SK-N-MC (cell line): ENCODE data around the gene NPY1R.

ENCODE experiments used
- DNase-seq: peaks from one replicate; pipeline ENCODE4 v3.0.0-alpha.2; 2011; ENCODE audit warnings: low read depth, low spot score
- H3K27ac ChIP-seq: fragments of 200-600 bp; sonication (generic); 2 replicates; pipeline ENCODE4 v1.5.1; 2016; ENCODE audit warnings: mixed run types
- H3K36me3 ChIP-seq: fragments of 200-600 bp; sonication (generic); 2 replicates; pipeline ENCODE4 v1.6.1; 2017; ENCODE audit warnings: antibody characterized with exemption, low read length, mixed read lengths; ENCODE audit not compliant: insufficient read depth
- H3K4me3 ChIP-seq: fragments of 200-600 bp; sonication (generic); 2 replicates; pipeline ENCODE4 v1.5.1; 2016
- H3K9ac ChIP-seq: fragments of 200-600 bp; sonication (generic); 2 replicates; pipeline ENCODE4 v1.8.0; 2017; ENCODE audit warnings: mixed run types, mixed read lengths; ENCODE audit not compliant: insufficient read length
- H3K9me3 ChIP-seq: fragments of 200-600 bp; sonication (generic); 2 replicates; pipeline ENCODE4 v1.6.1; 2017; ENCODE audit warnings: low read depth, mild to moderate bottlenecking, antibody characterized with exemption, low read length, moderate library complexity, mixed read lengths
- EZH2 ChIP-seq: fragments of 200-600 bp; sonication (generic); IDR thresholded peaks from one replicate; pipeline ENCODE4 v1.6.1; 2017; ENCODE audit warnings: antibody characterized with exemption
- FOXP2 ChIP-seq: optimal IDR thresholded peaks from 2 replicates; pipeline ENCODE3; 2011; ENCODE audit warnings: mild to moderate bottlenecking, moderate library complexity; ENCODE audit not compliant: insufficient read depth; ENCODE audit errors: extremely low read length, control extremely low read depth
- POLR2AphosphoS5 ChIP-seq: IDR thresholded peaks from 2 replicates; pipeline ENCODE4 v1.6.1; 2012; ENCODE audit warnings: mild to moderate bottlenecking, low read depth, low read length, borderline replicate concordance

Gene NPY1R

DNA sequence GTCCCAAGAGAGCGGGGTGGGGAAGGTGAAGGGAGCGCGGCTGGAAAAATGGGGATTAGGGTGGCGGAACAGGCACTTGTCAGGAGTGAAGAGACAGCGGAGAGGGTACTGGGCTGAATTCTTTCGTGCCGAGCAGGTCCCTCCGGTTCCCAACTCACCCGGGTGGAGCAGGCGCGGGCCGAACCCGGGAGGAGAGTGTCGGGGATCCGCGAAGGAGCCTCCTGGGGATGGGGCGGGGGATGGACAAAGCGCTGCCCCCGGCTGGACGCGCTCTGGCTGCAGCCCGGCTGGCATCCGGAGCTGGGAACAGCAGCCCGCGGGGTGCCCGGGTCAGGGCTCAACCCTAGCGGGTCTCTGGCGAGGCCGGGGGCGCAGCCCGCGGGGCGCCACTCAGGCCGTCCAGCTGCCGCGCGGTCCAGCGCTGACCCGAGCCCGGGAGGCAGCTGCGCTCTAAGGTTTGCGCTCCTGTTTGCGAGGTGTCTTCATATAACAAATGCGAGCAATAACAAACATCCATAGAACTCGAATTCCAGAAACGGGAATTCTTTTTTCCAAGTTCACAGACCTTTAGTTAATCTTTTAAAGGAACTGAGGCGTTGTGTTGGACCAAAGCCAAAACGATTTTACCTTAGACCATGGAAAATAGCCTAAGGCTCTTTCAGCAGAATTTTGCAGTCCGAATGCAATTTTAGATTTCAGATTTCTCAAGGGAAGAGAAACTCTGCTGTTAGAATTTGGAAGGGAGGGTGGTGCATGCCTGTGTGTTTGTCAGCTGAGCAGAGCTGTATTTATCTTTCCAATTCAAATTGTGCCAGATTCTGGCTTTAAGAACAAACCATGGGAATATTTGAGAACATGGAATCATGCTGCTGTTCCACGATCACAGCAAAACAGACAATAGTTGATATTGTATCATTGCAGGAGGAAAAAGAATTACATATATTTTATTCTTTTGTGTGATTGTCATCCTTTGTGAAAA lies 12.0 kb upstream of the NPY1R start:
- DNase-seq, result no peak
- Histone ChIP-seq H3K9ac (peak overlapping the region; percentile 85), H3K27ac (no peak overlapping the region), H3K9me3 (no peaks in the 10 kb centered on the region), H3K4me3 (peak overlapping the region; percentile 95), H3K36me3 (peaks cover 22% of the 10 kb centered on the region)
- TF ChIP-seq EZH2 (no peak), POLR2AphosphoS5 (no peak), FOXP2 (no peak)

DNA sequence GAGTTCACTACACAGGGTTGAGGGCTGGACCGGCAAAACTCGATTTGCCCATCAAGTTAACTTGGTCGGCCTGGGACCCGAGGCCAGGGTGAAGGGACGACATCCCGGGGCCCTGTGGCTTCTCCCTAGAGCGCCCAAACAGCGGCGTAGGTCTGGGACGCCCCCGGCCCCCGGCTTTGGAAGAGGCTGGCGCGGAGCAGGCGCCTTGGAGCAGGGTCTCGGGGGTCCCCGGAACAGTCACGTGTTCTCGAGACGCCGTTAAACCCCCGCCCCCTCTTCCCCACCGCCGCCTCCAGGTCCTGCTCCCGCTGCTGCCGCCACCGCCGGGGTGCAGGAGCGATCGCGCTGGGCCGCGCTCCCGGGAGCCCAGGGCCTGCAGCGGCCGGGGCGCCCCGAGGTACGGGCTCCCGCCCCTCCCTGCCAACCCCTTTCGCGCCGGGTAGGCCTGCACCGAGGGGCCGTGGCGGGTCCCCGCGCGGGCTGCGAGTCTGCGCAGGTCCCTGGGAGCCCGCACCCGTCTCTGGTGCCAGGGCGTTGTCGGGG lies 11.3 kb upstream of the NPY1R start, which contains the start of gene NPY5R:
NPY5R (plus strand) TSS at position 289 of the 543 bp plus-strand sequence. CDS start 6,382 bp downstream, outside the sequence.
- Histone ChIP-seq H3K36me3 (peaks cover 14% of the 10 kb centered on the region), H3K27ac (peak within 1 kb of the TSS; percentile 51; the same call in 1 of the 2 replicates), H3K9ac (peak within 1 kb of the TSS; percentile 85), H3K9me3 (no peaks in the 10 kb centered on the region), H3K4me3 (peak within 1 kb of the TSS; percentile 95)
- DNase-seq, result no peak
- no peak for TF ChIP-seq EZH2
- no peak for TF ChIP-seq FOXP2
- TF ChIP-seq POLR2AphosphoS5, result no peak; the same call in 1 of the 2 replicates

DNA sequence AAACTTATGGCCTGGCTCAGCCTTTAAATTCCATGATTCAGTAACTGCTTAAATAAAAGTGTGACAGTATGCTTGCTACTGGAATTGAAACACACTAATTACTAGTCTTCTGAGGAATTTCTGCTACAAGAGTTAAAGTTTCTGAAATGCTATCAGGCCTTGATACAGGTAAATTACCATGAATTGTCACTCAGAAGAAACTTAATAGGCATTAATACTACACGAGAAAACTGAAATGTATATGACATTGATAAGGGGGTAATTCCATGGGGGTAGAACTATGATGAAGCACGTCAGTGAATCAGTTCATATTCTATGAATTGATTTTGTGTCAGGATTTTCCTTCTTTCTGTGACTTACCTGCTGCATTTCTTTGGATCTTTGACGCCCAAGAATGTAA lies 3.0 kb upstream of the NPY1R start:
- DNase-seq, result no peak
- TF ChIP-seq EZH2 (no peak), POLR2AphosphoS5 (no peak), FOXP2 (no peak)
- Histone ChIP-seq H3K9me3 (no peaks in the 10 kb centered on the region), H3K36me3 (no peaks in the 10 kb centered on the region), H3K4me3 (no peak overlapping the region), H3K9ac (no peak overlapping the region), H3K27ac (peak overlapping the region; percentile 50; the same call in 1 of the 2 replicates)

DNA sequence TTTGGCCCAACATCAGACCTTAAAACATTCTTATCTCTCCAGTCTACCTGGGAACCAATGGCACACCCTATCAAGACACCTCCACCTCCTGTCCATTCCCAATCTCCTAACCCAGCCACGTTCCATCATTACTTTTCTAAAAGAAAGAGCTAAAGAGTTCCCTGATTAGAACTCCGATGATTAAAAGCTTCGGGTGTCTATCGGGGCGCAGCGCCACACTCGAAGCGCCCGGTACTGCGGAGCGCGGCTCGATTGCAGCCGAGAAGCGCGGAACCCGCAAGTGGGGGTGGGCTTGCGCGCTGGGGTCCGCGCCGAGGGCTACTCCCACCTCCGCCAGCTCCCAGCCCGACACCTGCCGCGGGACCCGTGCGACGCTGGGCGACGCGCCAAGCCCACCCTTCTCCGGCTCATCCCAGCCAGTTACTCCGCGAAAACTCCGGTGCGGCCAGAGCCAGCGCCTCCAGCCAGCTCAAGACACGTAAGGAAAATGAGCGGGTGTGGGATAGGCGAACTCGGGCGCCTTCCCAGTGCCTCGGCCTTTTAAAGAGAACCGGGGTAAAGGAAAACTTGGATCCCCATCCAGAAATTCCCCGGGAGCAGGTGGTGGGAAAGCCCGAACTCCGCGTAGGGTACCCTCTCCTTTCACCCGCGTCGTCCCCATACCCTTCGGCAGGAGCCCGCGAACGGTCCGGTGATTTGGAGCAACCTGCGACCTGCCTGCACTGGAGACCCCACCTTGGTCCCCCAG lies 593 bp downstream of the NPY1R start:
- Histone ChIP-seq H3K4me3 (peak overlapping the region; percentile 91), H3K9ac (peak overlapping the region; percentile 91)
- no peak for DNase-seq

DNA sequence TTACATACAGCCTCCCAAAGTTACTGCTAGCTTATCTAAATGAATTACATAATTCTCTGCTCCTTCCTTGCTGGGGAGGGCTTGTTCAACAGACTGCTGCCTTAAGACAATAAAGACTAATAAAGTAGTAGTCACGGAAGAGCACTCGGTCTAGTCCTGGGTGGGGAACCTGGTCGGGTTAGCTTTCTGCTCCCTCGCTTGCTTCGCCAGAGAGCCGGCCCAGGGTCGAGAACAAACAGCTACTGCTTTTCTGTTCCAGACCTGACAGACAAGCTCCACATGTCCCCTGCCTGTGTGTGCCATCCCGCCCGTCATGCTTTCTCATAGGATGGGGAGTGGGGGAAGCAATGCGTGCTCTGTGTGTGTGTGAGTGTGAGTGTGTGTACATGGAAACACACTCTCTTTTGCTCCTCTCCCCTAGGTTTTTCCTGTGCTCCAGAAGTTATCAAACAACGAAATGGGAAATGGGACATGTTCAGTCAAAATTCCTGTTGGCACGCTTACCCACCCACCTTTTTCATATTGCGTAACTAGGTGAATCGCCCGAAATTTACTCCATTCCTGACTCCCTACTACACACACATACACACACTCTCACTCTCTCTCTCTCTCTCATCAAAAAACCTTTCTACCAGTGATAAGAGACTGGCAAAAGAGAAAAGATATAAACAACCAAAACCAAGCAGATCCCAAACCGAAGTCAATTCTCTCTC lies 1.3 kb downstream of the NPY1R start:
- Histone ChIP-seq H3K9me3 (no peaks in the 10 kb centered on the region), H3K27ac (peak overlapping the region; percentile 46; the same call in 1 of the 2 replicates), H3K4me3 (peak overlapping the region; percentile 91), H3K9ac (peak overlapping the region; percentile 91), H3K36me3 (peaks cover 22% of the 10 kb centered on the region)
- TF ChIP-seq EZH2 (no peak), FOXP2 (no peak), POLR2AphosphoS5 (no peak; the same call in 1 of the 2 replicates)
- no peak for DNase-seq

More for the DNA sequence above, 593 bp downstream of the NPY1R start:
- TF ChIP-seq FOXP2 (no peak), POLR2AphosphoS5 (no peak), EZH2 (no peak)
- peaks cover 14% of the 10 kb centered on the region for H3K36me3 ChIP-seq
- no peaks in the 10 kb centered on the region for H3K9me3 ChIP-seq
- H3K27ac ChIP-seq, result peak overlapping the region; percentile 88; the same call in 1 of the 2 replicates

DNA sequence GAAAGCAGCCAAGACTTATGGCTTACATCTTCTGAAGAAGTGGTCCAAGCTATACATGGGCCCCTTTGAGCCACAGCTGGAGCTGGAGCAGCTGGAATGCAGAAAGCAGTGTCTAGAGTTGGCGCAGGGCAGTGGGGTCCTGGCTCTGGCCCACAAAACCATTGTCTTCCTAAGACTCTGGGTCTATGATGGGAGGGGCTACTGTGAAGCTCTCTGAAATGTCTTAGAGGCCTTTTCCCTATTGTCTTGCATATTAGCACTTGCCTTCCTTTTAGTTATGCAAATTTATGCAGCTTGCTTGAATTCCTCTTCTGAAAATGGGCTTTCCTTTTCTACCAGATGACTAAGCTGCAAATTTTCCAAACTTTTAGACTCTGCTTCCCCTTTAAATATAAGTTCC lies 15.3 kb downstream of the NPY1R start:
- H3K27ac ChIP-seq, result no peak overlapping the region
- TF ChIP-seq POLR2AphosphoS5 (no peak), FOXP2 (no peak)
- H3K36me3 ChIP-seq, result no peaks in the 10 kb centered on the region
- peaks cover 8% of the 10 kb centered on the region; the same call in 1 of the 2 replicates for H3K9me3 ChIP-seq
- DNase-seq, result no peak
- H3K9ac ChIP-seq, result no peak overlapping the region
- no peak overlapping the region for H3K4me3 ChIP-seq

DNA sequence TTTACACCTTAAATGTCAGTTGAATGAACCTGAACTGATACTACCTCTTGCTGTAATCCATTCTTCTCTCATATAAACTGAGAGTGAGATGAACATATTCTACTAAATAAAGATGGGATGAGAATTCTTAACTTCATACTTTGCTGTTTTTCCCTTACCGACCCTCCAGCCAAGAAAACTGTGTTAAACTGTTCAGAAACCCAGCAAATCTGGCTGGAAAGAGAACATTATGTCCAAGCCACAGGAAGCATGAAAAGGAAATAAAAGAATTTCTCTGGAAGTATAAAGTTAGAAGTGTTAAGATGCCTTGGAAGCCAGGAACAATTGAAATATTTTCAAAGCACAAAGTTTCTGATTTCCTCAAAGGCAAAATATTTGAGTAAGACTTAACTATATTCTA lies 22.9 kb downstream of the NPY1R start:
- no peak overlapping the region for H3K9ac ChIP-seq
- no peaks in the 10 kb centered on the region for H3K9me3 ChIP-seq
- no peaks in the 10 kb centered on the region for H3K36me3 ChIP-seq
- H3K27ac ChIP-seq, result no peak overlapping the region
- DNase-seq, result no peak
- no peak overlapping the region for H3K4me3 ChIP-seq
- TF ChIP-seq FOXP2, result no peak
- TF ChIP-seq EZH2, result no peak
- TF ChIP-seq POLR2AphosphoS5, result no peak

DNA sequence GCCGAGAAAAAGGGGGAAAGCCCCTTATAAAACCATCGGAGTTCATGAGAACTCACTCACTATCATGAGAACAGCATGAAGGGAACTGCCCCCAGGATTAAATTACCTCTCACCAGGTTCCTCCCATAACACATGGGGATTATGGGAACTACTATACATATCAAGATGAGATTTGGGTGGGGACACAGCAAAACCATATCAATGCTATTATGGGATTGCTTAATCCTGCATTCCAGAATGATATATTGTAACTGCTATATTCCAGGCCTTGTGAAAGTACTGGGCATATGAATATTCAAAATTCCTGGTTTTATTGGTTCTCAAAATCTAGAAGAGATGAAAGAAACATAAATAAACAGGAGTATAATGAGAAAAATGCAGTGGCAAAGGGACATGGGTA lies 29.3 kb downstream of the NPY1R start:
- Histone ChIP-seq H3K36me3 (no peaks in the 10 kb centered on the region), H3K9ac (no peak overlapping the region), H3K9me3 (no peaks in the 10 kb centered on the region), H3K4me3 (no peak overlapping the region), H3K27ac (no peak overlapping the region)
- no peak for DNase-seq
- TF ChIP-seq EZH2 (no peak), POLR2AphosphoS5 (no peak), FOXP2 (no peak)
